ENCODE data around the gene HIF1A. TPM values are rescaled to one million over a fixed set of nuclear protein-coding genes. Genes with fewer than 3 reads are reported as not detected.

The HIF1A gene
- total RNA-seq, 1 donor from 2014 or later: 326 TPM

- peaks cover 15% of the 10 kb centered on the region for H3K36me3 Mint-ChIP-seq (ENCODE audit: unreplicated experiment)
- peaks cover 46% of the 10 kb centered on the region for H3K4me1 Mint-ChIP-seq (ENCODE audit: unreplicated experiment)
- no peak for TF ChIP-seq CTCF (IDR thresholded peaks at IDR 0.05)
- no peaks in the 10 kb centered on the region for H3K27me3 Mint-ChIP-seq (ENCODE audit: unreplicated experiment)
- no peak for DNase-seq (ENCODE audit: extremely low spot score, unreplicated experiment)
- no peaks in the 10 kb centered on the region for H3K9me3 Mint-ChIP-seq (ENCODE audit: unreplicated experiment)
- H3K4me3 Mint-ChIP-seq (ENCODE audit: unreplicated experiment): peak overlapping the region; percentile 43
- H3K27ac Mint-ChIP-seq (ENCODE audit: unreplicated experiment): peak overlapping the region; percentile 52
These were observed 70.1 kb downstream of the HIF1A start for GRCh38 chr14:61765225-61765943.

GRCh38 chr14:61766151-61766550 is 70.8 kb downstream of the HIF1A start:
- Mint-ChIP-seq H3K36me3 (ENCODE audit: unreplicated experiment) (peaks cover 15% of the 10 kb centered on the region), H3K4me1 (ENCODE audit: unreplicated experiment) (peaks cover 46% of the 10 kb centered on the region), H3K27ac (ENCODE audit: unreplicated experiment) (peak overlapping the region; percentile 52), H3K9me3 (ENCODE audit: unreplicated experiment) (no peaks in the 10 kb centered on the region), H3K27me3 (ENCODE audit: unreplicated experiment) (no peaks in the 10 kb centered on the region), H3K4me3 (ENCODE audit: unreplicated experiment) (no peak overlapping the region)
- TF ChIP-seq CTCF (IDR thresholded peaks at IDR 0.05): no peak
- DNase-seq (ENCODE audit: extremely low spot score, unreplicated experiment): no peak

- Mint-ChIP-seq H3K27ac (ENCODE audit: unreplicated experiment) (no peak overlapping the region), H3K4me1 (ENCODE audit: unreplicated experiment) (peaks cover 36% of the 10 kb centered on the region), H3K4me3 (ENCODE audit: unreplicated experiment) (no peak overlapping the region), H3K27me3 (ENCODE audit: unreplicated experiment) (no peaks in the 10 kb centered on the region), H3K36me3 (ENCODE audit: unreplicated experiment) (peaks cover 28% of the 10 kb centered on the region), H3K9me3 (ENCODE audit: unreplicated experiment) (no peaks in the 10 kb centered on the region)
- no peak for TF ChIP-seq CTCF (IDR thresholded peaks at IDR 0.05)
- no peak for DNase-seq (ENCODE audit: extremely low spot score, unreplicated experiment)
These were observed 72.9 kb downstream of the HIF1A start for GRCh38 chr14:61768240-61768639.

GRCh38 chr14:61769893-61770292 is 74.6 kb downstream of the HIF1A start:
- no peak overlapping the region for H3K4me3 Mint-ChIP-seq (ENCODE audit: unreplicated experiment)
- no peak for TF ChIP-seq CTCF (IDR thresholded peaks at IDR 0.05)
- no peaks in the 10 kb centered on the region for H3K27me3 Mint-ChIP-seq (ENCODE audit: unreplicated experiment)

GRCh38 chr14:61774861-61775260 is 79.5 kb downstream of the HIF1A start:
- TF ChIP-seq CTCF (IDR thresholded peaks at IDR 0.05): no peak
- H3K36me3 Mint-ChIP-seq (ENCODE audit: unreplicated experiment): peaks cover 57% of the 10 kb centered on the region
- no peaks in the 10 kb centered on the region for H3K27me3 Mint-ChIP-seq (ENCODE audit: unreplicated experiment)
- no peak overlapping the region for H3K4me3 Mint-ChIP-seq (ENCODE audit: unreplicated experiment)
- H3K27ac Mint-ChIP-seq (ENCODE audit: unreplicated experiment): no peak overlapping the region
- H3K4me1 Mint-ChIP-seq (ENCODE audit: unreplicated experiment): no peaks in the 10 kb centered on the region
- no peak for DNase-seq (ENCODE audit: extremely low spot score, unreplicated experiment)
- no peaks in the 10 kb centered on the region for H3K9me3 Mint-ChIP-seq (ENCODE audit: unreplicated experiment)

More at GRCh38 chr14:61769893-61770292, 74.6 kb downstream of the HIF1A start:
- peaks cover 35% of the 10 kb centered on the region for H3K36me3 Mint-ChIP-seq (ENCODE audit: unreplicated experiment)
- no peaks in the 10 kb centered on the region for H3K9me3 Mint-ChIP-seq (ENCODE audit: unreplicated experiment)
- H3K27ac Mint-ChIP-seq (ENCODE audit: unreplicated experiment): no peak overlapping the region
- no peak for DNase-seq (ENCODE audit: extremely low spot score, unreplicated experiment)
- H3K4me1 Mint-ChIP-seq (ENCODE audit: unreplicated experiment): peaks cover 20% of the 10 kb centered on the region
